Kidney (tissue), 14 donors: ENCODE data around the gene PIP4K2A. TPM values are rescaled to one million over a fixed set of nuclear protein-coding genes. Genes with fewer than 3 reads are reported as not detected.

Experiments used
- DNase-seq, 5 donors: peaks; one replicate each; pipeline ENCODE4 v3.0.0-alpha.2; 2013 to 2020
- FAIRE-seq: peaks from 2 replicates; lab custom pipeline; 2012; peaks lifted over from hg19 to GRCh38; lab: Jason Lieb, UNC
- H3K27ac ChIP-seq, 2 donors: one replicate each; pipeline ENCODE4 v1.7.0; 2013; ENCODE audit warnings: low read depth in 2 of 2, low read length in 2 of 2, inconsistent platforms in 1 of 2
- H3K27me3 ChIP-seq: one replicate; pipeline ENCODE4 v1.7.1; 2013; ENCODE audit warnings: low read length, inconsistent platforms; ENCODE audit not compliant: control insufficient read depth, insufficient read depth
- H3K36me3 ChIP-seq, 3 donors: one replicate each; pipeline versions ENCODE4 v1.7.0 to v1.7.1; 2013; ENCODE audit warnings: low read length in 3 of 3, control low read depth in 1 of 3, inconsistent platforms in 1 of 3; ENCODE audit not compliant: insufficient read depth in 3 of 3, control insufficient read depth in 2 of 3
- H3K4me1 ChIP-seq, 3 donors: one replicate each; pipeline versions ENCODE4 v1.7.0 to v1.7.1; 2013; ENCODE audit warnings: low read length in 3 of 3, inconsistent platforms in 1 of 3, low read depth in 1 of 3; ENCODE audit not compliant: control insufficient read depth in 2 of 3, insufficient read depth in 2 of 3
- H3K4me3 ChIP-seq, 3 donors: one replicate each; pipeline versions ENCODE4 v1.7.0 to v1.8.1; 2013; ENCODE audit warnings: low read length in 3 of 3, control low read depth in 1 of 3, inconsistent platforms in 1 of 3
- H3K9ac ChIP-seq, 3 donors: one replicate each; pipeline versions ENCODE4 v1.7.0 to v1.7.1; 2013; ENCODE audit warnings: low read length in 3 of 3, control low read depth in 1 of 3, inconsistent platforms in 1 of 3
- H3K9me3 ChIP-seq, 3 donors: one replicate each; pipeline versions ENCODE4 v1.7.0 to v1.7.1; 2013; ENCODE audit warnings: low read length in 3 of 3, control low read depth in 1 of 3, inconsistent platforms in 1 of 3; ENCODE audit not compliant: control insufficient read depth in 2 of 3, insufficient read depth in 1 of 3
- intact Hi-C: fragments of 100-400 bp; cut with DNase I; formaldehyde crosslinking; loops from one replicate; pipeline ENCODE4 v1.11.1; 2022
- polyA plus RNA-seq: library from polyadenylated mRNA; stranded (reverse); fragments of 350-450 nt; fragmentation: Illumina TruSeq; extraction: RNeasy Lipid Tissue Mini Kit (QIAGEN cat#74804); gene quantifications from one replicate; pipeline ENCODE4 v1.2.3, GENCODE V29; 2014; ENCODE audit warnings: low read depth, low replicate concordance; ENCODE audit not compliant: insufficient read depth
- total RNA-seq: library from RNA; stranded (reverse); fragmentation: NEBNext Ultra II Directional; extraction: Animal tissue kit (Norgen Biotek cat#: 25700); gene quantifications from one replicate; pipeline ENCODE4 v1.2.1, GENCODE V29; 2021
- TF ChIP-seq, protein P1 (sequence below): IDR thresholded peaks from 3 replicates; pipeline ENCODE4 v1.5.1; 2012; ENCODE audit warnings: mild to moderate bottlenecking, moderate library complexity, borderline replicate concordance; ENCODE audit not compliant: insufficient read depth; ENCODE audit errors: extremely low read depth
- donor health status: control.
- donor health status: control.
- donor health status: control.
- donor health status: control.
- donor health status: control.
- donor health status: DM: yes; HTN: yes; CAD: no.
- donor health status: Normal renal cell carcinoma (clear cell type).

Gene PIP4K2A
- total and polyA plus RNA-seq, 2 donors from 2014 or later, result 12.2 to 54.6 TPM

DNA sequence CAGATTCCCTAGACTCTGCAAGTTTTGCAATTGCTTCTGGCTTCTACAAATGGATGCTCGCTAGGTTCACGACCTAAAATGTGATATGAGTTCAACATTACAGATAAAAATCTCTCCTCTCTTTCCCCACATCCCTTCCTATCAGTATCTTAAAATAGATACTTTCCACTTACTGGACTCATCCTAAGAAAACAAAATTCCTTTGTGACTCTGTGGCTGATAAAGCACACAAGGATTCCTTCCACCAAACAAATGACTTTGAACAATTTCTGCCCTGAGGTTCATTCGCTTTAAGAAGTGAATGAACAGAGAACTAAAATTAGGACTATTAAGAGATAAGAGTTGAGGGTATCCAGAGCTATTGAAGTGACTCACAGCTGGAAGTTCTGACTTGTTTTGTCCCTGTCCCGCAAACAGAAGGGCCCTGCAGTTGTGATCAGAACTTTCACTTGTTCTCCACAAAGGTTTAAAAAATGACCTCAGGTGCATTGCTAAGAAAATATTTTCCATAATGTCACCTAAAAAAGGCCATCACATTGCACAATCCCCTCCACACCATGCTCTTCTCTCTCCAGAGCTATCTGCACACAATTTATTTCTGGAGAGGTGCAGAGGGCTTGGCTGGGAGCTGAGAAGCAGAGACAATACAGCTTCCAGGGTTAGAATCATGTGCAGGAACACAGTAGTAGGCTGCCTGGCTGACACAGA is 96.1 kb downstream of the PIP4K2A start:
- no peaks in the 10 kb centered on the region for H3K27me3 ChIP-seq
- DNase-seq (no peak), FAIRE-seq (no peak)
- H3K9ac ChIP-seq, result no peak overlapping the region
- intact Hi-C loops, result no loop called here
- peaks cover 0 to 17% (median 14%) of the 10 kb centered on the region in 3 donors for H3K4me1 ChIP-seq
- peak overlapping the region; percentile 27 to 57 for H3K27ac ChIP-seq
- no peaks in the 10 kb centered on the region for H3K36me3 ChIP-seq
- H3K4me3 ChIP-seq, result no peak overlapping the region
- TF ChIP-seq, protein P1, sequence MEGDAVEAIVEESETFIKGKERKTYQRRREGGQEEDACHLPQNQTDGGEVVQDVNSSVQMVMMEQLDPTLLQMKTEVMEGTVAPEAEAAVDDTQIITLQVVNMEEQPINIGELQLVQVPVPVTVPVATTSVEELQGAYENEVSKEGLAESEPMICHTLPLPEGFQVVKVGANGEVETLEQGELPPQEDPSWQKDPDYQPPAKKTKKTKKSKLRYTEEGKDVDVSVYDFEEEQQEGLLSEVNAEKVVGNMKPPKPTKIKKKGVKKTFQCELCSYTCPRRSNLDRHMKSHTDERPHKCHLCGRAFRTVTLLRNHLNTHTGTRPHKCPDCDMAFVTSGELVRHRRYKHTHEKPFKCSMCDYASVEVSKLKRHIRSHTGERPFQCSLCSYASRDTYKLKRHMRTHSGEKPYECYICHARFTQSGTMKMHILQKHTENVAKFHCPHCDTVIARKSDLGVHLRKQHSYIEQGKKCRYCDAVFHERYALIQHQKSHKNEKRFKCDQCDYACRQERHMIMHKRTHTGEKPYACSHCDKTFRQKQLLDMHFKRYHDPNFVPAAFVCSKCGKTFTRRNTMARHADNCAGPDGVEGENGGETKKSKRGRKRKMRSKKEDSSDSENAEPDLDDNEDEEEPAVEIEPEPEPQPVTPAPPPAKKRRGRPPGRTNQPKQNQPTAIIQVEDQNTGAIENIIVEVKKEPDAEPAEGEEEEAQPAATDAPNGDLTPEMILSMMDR, result no peak
- H3K9me3 ChIP-seq, result no peaks in the 10 kb centered on the region

- DNase-seq (no peak), FAIRE-seq (no peak)
- Histone ChIP-seq H3K27ac (peak overlapping the region in 1 of 2 donors; percentile 57), H3K9me3 (no peaks in the 10 kb centered on the region), H3K4me1 (peaks cover 0 to 17% (median 14%) of the 10 kb centered on the region in 3 donors), H3K4me3 (no peak overlapping the region), H3K36me3 (no peaks in the 10 kb centered on the region), H3K27me3 (no peaks in the 10 kb centered on the region), H3K9ac (no peak overlapping the region)
- intact Hi-C loops, result no loop called here
- TF ChIP-seq, protein P1, result no peak
Observed at GRCh38 chr10:22617516-22617915, 96.9 kb downstream of the PIP4K2A start.

GRCh38 chr10:22617051-22617450 is 97.3 kb downstream of the PIP4K2A start:
- Histone ChIP-seq H3K9me3 (no peaks in the 10 kb centered on the region), H3K36me3 (no peaks in the 10 kb centered on the region), H3K27me3 (no peaks in the 10 kb centered on the region), H3K4me1 (peaks cover 0 to 17% (median 12%) of the 10 kb centered on the region in 3 donors), H3K4me3 (no peak overlapping the region), H3K9ac (no peak overlapping the region), H3K27ac (no peak overlapping the region)
- DNase-seq (no peak), FAIRE-seq (no peak)
- TF ChIP-seq, protein P1, result no peak
- intact Hi-C loops, result no loop called here
